Panc1 (cell line): ENCODE measurements around the gene AP4E1. TPM values are rescaled to one million over a fixed set of nuclear protein-coding genes. Genes with fewer than 3 reads are reported as not detected.

Experiments used
- ATAC-seq: fragments of 200-7000 bp; cut with Tn5 transposase; 2 replicates; pipeline ENCODE4 v1.9.1; 2020; ENCODE audit warnings: mild to moderate bottlenecking, moderate library complexity
- BruUV-seq: library from RNA; stranded (reverse); fragments of 400-500 nt; replicated peaks from 2 replicates; lab custom pipeline; 2021; lab: Mats Ljungman, UMichigan
- CTCF ChIA-PET: fragments of 300-600 bp; sonication (Branson Sonifier 250); formaldehyde crosslinking; loops from one replicate; lab custom pipeline; 2022; ENCODE audit warnings: antibody characterized with exemption; lab: Charles Lee
- POLR2A ChIA-PET: fragments of 300-600 bp; sonication (Branson Sonifier 250); formaldehyde crosslinking; loops from one replicate; lab custom pipeline; 2022; ENCODE audit warnings: antibody characterized with exemption; lab: Charles Lee
- DNase-seq: peaks from one replicate; pipeline ENCODE4 v3.0.0-alpha.2; 2010; ENCODE audit warnings: low read depth, low spot score
- H3K27ac ChIP-seq: 2 replicates; pipeline ENCODE4 v1.5.1; 2011; ENCODE audit warnings: mild to moderate bottlenecking, low read length, inconsistent platforms
- H3K27me3 ChIP-seq: fragments of 200-500 bp; sonication (Bioruptor generic); 2 replicates; pipeline ENCODE4 v1.6.0; 2014; ENCODE audit warnings: low read length, inconsistent platforms; ENCODE audit not compliant: control insufficient read depth, insufficient read depth
- H3K36me3 ChIP-seq: fragments of 200-500 bp; sonication (Bioruptor generic); 2 replicates; pipeline ENCODE4 v1.5.1; 2014; ENCODE audit warnings: inconsistent platforms, mild to moderate bottlenecking, low read length, moderate library complexity; ENCODE audit not compliant: control insufficient read depth, insufficient read depth
- H3K4me1 ChIP-seq: 2 replicates; pipeline ENCODE4 v1.5.1; 2011; ENCODE audit warnings: inconsistent platforms, mild to moderate bottlenecking, low read length, moderate library complexity; ENCODE audit not compliant: control insufficient read depth, insufficient read depth
- H3K4me3 ChIP-seq, 2 experiments: 2 replicates each; pipeline ENCODE4 v1.5.1; 2011 to 2012; ENCODE audit warnings: low read depth in 2 of 2, low read length in 2 of 2, mild to moderate bottlenecking in 2 of 2, inconsistent platforms in 1 of 2, moderate library complexity in 1 of 2
- H3K9me3 ChIP-seq: fragments of 200-500 bp; sonication (Bioruptor generic); 2 replicates; pipeline ENCODE4 v1.5.1; 2014; ENCODE audit warnings: low read depth, mild to moderate bottlenecking, inconsistent platforms, low read length, moderate library complexity; ENCODE audit not compliant: control insufficient read depth, insufficient read depth
- POLR2AphosphoS5 ChIP-seq: IDR thresholded peaks from 2 replicates; pipeline ENCODE4 v1.6.1; 2012; ENCODE audit warnings: mild to moderate bottlenecking, low read depth, low read length, moderate library complexity
- SIN3A ChIP-seq: IDR thresholded peaks from 2 replicates; pipeline ENCODE4 v1.6.1; 2012; ENCODE audit warnings: low read depth, mild to moderate bottlenecking, low read length, moderate library complexity, borderline replicate concordance; ENCODE audit not compliant: insufficient read depth
- TCF7L2 ChIP-seq: IDR thresholded peaks from 2 replicates; pipeline ENCODE4 v1.6.1; 2011; ENCODE audit warnings: mild to moderate bottlenecking, low read depth, low read length, inconsistent platforms
- in situ Hi-C: cut with HindIII; loops from 2 replicates; pipeline ENCODE4 v1.10.0; 2016; ENCODE audit warnings: low sequenced_read_pairs, low pct_unique_long_range_greater_than_20kb
- intact Hi-C: fragments of 100-400 bp; cut with micrococcal nuclease; formaldehyde crosslinking; loops from one replicate; pipeline ENCODE4 v1.10.0; 2022; ENCODE audit not compliant: unreplicated experiment
- total RNA-seq: library from RNA; stranded (reverse); gene quantifications from one replicate; pipeline ENCODE4 v1.2.1, GENCODE V29; 2021; ENCODE audit not compliant: unreplicated experiment
- TF ChIP-seq, protein P1 (sequence below), 2 experiments: IDR thresholded peaks; 2 replicates each; pipeline ENCODE4 v1.6.1; 2011 to 2012; ENCODE audit warnings: low read depth in 2 of 2, control low read depth in 1 of 2, low read length in 1 of 2, mild to moderate bottlenecking in 1 of 2, moderate library complexity in 1 of 2; ENCODE audit not compliant: insufficient read depth in 1 of 2
- TF ChIP-seq, protein P2 (sequence below): fragments of 450-650 bp; IDR thresholded peaks from 2 replicates; pipeline ENCODE4 v1.5.1; 2017; ENCODE audit warnings: mild to moderate bottlenecking

Gene AP4E1
- total RNA-seq, 1 experiment from 2014 or later: 13.6 TPM

DNA sequence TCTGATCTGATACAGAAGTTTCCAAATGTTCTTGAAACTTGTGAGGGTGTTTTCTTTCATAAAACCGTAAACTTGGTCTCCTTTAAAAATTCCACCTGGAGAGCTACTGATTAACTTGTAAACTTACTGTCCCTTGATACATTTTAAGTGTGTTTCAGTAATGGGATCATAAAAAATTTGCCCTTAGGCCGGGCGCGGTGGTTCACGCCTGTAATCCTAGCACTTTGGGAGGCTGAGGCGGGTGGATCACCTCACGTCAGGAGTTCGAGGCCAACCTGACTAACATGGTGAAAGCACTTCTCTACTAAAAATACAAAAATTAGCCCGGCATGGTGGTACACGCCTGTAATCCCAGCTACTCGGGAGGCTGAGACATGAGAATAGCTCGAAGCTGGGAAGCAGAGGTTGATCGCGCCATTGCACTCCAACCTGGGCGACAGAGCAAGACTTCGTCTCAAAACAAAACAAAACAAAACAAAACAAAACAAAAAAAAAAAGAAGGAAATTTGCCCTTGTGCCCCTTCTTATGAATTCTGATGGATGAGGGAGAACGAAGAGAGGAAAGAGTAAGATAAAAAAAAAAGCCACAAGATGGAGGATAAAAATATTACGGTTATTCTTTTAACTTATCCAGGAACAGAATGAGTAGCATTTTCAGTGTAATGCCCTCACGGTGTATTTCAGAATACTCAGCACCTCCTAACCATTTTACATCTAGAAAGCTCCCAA, 32.1 kb upstream of the AP4E1 start:
- H3K36me3 ChIP-seq: no peaks in the 10 kb centered on the region
- ChIA-PET CTCF (interaction anchor here (0.6 to 1.2 kb wide), 6 partner anchors 9 to 234 kb away, joined by 3 to 11 read pairs (median 7); no protein-coding TSS in a partner anchor), POLR2A (no interaction called here)
- peak overlapping the region; percentile 30 for H3K27ac ChIP-seq
- DNase-seq (no peak), ATAC-seq (peak; percentile 25; the same call in 1 of the 2 replicates)
- H3K4me3 ChIP-seq: peak overlapping the region; percentile 38 to 50
- BruUV-seq: no TSS peak
- intact Hi-C loops (loop anchor here (5.0 to 10.0 kb wide), 2 partner anchors 112 to 199 kb away; partner anchors contain the start of gene SPPL2A), in situ Hi-C loops (no loop called here)
- H3K9me3 ChIP-seq: no peaks in the 10 kb centered on the region
- H3K4me1 ChIP-seq: peaks cover 6% of the 10 kb centered on the region; the same call in 1 of the 2 replicates
- H3K27me3 ChIP-seq: peaks cover 9% of the 10 kb centered on the region; the same call in 1 of the 2 replicates
- TF ChIP-seq, protein P1, sequence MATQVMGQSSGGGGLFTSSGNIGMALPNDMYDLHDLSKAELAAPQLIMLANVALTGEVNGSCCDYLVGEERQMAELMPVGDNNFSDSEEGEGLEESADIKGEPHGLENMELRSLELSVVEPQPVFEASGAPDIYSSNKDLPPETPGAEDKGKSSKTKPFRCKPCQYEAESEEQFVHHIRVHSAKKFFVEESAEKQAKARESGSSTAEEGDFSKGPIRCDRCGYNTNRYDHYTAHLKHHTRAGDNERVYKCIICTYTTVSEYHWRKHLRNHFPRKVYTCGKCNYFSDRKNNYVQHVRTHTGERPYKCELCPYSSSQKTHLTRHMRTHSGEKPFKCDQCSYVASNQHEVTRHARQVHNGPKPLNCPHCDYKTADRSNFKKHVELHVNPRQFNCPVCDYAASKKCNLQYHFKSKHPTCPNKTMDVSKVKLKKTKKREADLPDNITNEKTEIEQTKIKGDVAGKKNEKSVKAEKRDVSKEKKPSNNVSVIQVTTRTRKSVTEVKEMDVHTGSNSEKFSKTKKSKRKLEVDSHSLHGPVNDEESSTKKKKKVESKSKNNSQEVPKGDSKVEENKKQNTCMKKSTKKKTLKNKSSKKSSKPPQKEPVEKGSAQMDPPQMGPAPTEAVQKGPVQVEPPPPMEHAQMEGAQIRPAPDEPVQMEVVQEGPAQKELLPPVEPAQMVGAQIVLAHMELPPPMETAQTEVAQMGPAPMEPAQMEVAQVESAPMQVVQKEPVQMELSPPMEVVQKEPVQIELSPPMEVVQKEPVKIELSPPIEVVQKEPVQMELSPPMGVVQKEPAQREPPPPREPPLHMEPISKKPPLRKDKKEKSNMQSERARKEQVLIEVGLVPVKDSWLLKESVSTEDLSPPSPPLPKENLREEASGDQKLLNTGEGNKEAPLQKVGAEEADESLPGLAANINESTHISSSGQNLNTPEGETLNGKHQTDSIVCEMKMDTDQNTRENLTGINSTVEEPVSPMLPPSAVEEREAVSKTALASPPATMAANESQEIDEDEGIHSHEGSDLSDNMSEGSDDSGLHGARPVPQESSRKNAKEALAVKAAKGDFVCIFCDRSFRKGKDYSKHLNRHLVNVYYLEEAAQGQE (IDR thresholded peaks at IDR 0.05; ENCODE audit: insufficient read depth in 1 of 2, low read depth in 2 of 2, low read length in 1 of 2): no peak
- TF ChIP-seq, protein P2, sequence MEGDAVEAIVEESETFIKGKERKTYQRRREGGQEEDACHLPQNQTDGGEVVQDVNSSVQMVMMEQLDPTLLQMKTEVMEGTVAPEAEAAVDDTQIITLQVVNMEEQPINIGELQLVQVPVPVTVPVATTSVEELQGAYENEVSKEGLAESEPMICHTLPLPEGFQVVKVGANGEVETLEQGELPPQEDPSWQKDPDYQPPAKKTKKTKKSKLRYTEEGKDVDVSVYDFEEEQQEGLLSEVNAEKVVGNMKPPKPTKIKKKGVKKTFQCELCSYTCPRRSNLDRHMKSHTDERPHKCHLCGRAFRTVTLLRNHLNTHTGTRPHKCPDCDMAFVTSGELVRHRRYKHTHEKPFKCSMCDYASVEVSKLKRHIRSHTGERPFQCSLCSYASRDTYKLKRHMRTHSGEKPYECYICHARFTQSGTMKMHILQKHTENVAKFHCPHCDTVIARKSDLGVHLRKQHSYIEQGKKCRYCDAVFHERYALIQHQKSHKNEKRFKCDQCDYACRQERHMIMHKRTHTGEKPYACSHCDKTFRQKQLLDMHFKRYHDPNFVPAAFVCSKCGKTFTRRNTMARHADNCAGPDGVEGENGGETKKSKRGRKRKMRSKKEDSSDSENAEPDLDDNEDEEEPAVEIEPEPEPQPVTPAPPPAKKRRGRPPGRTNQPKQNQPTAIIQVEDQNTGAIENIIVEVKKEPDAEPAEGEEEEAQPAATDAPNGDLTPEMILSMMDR: 0 out of 2 replicates have a peak, but pooled peaks have one; percentile 51
- TF ChIP-seq TCF7L2 (no peak), SIN3A (no peak), POLR2AphosphoS5 (no peak)

DNA sequence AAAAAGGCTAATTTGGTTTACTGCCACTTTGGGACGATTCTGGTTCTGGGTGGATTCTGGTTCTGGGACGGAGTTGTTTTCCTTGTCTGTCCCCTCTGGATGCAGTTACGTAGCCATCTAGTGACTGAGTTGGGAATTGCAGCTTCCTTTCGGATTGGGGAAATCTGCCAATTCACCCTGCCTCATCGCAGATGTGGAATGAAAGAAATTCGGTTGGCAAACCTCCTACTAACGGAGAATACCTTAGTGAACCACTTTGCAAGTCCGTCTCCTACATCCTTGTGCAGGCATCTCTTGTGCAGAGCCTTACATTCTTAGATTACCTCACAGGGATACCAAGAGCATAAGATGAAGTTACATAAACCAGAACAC, 31.5 kb upstream of the AP4E1 start:
- peak overlapping the region; percentile 30 for H3K27ac ChIP-seq
- peaks cover 7% of the 10 kb centered on the region; the same call in 1 of the 2 replicates for H3K27me3 ChIP-seq
- peaks cover 6% of the 10 kb centered on the region; the same call in 1 of the 2 replicates for H3K4me1 ChIP-seq
- H3K36me3 ChIP-seq: no peaks in the 10 kb centered on the region
- BruUV-seq: no TSS peak
- intact Hi-C loops: loop anchor here (5.0 to 10.0 kb wide), 2 partner anchors 112 to 200 kb away; partner anchors contain the start of gene SPPL2A
- CTCF ChIA-PET: interaction anchor here (0.5 to 1.2 kb wide), 7 partner anchors 8 to 682 kb away, joined by 3 to 11 read pairs (median 5); partner anchors contain the start of gene SPPL2A
- H3K4me3 ChIP-seq: peak overlapping the region; percentile 38 to 50
- DNase-seq: peak; percentile 93
- H3K9me3 ChIP-seq: no peaks in the 10 kb centered on the region
- in situ Hi-C loops: no loop called here
- POLR2A ChIA-PET: no interaction called here
- no peak for TF ChIP-seq POLR2AphosphoS5
- TF ChIP-seq, protein P2: peak; percentile 97
- peak; percentile 91 for ATAC-seq
